CD14-positive monocyte (primary cell): ENCODE results near the gene TMEM184B. TPM values are rescaled to one million over a fixed set of nuclear protein-coding genes. Genes with fewer than 3 reads are reported as not detected.

Experiments
- DNase-seq, 3 donors: peaks; one replicate each; pipeline ENCODE4 v3.0.0-alpha.2; 2011 to 2022
- H2AFZ ChIP-seq: 2 replicates; pipeline ENCODE4 v1.6.0; 2012; ENCODE audit warnings: mild to moderate bottlenecking, low read depth, low read length, inconsistent platforms; ENCODE audit not compliant: insufficient read depth, poor library complexity, severe bottlenecking
- H3K27ac ChIP-seq, 2 donors: 1 replicate in 1 of 2; 2 replicates in 1 of 2; pipeline ENCODE4 v1.5.1; 2012 to 2013; ENCODE audit warnings: low read length in 2 of 2, control low read depth in 1 of 2, inconsistent platforms in 1 of 2, low read depth in 1 of 2, mild to moderate bottlenecking in 1 of 2
- H3K27me3 ChIP-seq, 2 donors: one replicate each; pipeline versions ENCODE4 v1.6.0 to v1.6.1; 2011 to 2013; ENCODE audit warnings: low read length in 2 of 2; ENCODE audit not compliant: control insufficient read depth in 2 of 2, insufficient read depth in 2 of 2
- H3K36me3 ChIP-seq, 2 donors: replicated peaks in 1 of 2; 1 replicate in 1 of 2; 2 replicates in 1 of 2; pipeline versions ENCODE4 v1.5.1 to v1.6.1; 2012 to 2013; ENCODE audit warnings: low read length in 2 of 2, control low read depth in 1 of 2, inconsistent platforms in 1 of 2, mild to moderate bottlenecking in 1 of 2; ENCODE audit not compliant: insufficient read depth in 2 of 2, control insufficient read depth in 1 of 2
- H3K4me1 ChIP-seq, 2 donors: 1 replicate in 1 of 2; 2 replicates in 1 of 2; pipeline versions ENCODE4 v1.5.1 to v1.6.1; 2012 to 2013; ENCODE audit warnings: low read length in 2 of 2, control low read depth in 1 of 2, inconsistent platforms in 1 of 2, mild to moderate bottlenecking in 1 of 2, moderate library complexity in 1 of 2; ENCODE audit not compliant: insufficient read depth in 2 of 2, control insufficient read depth in 1 of 2
- H3K4me2 ChIP-seq: replicated peaks from 2 replicates; pipeline ENCODE3; 2012; ENCODE audit warnings: low read length, moderate library complexity, mild to moderate bottlenecking; ENCODE audit not compliant: poor library complexity, severe bottlenecking; ENCODE audit errors: extremely low read depth
- H3K4me3 ChIP-seq, 3 experiments: fragments of 200-600 bp in 1 of 3; sonication (generic) in 1 of 3; replicated peaks in 1 of 3; 1 replicate in 2 of 3; 2 replicates in 1 of 3; pipeline ENCODE4 v1.5.1; 2011 to 2013; ENCODE audit warnings: low read length in 3 of 3, mild to moderate bottlenecking in 3 of 3, control low read depth in 2 of 3, low read depth in 2 of 3, inconsistent platforms in 1 of 3, moderate library complexity in 1 of 3
- H3K79me2 ChIP-seq: 2 replicates; pipeline ENCODE4 v1.6.0; 2012; ENCODE audit warnings: mild to moderate bottlenecking, control low read depth, inconsistent platforms, low read length, moderate library complexity; ENCODE audit not compliant: insufficient read depth
- H3K9ac ChIP-seq: 2 replicates; pipeline ENCODE4 v1.6.0; 2017; ENCODE audit warnings: low read length, mild to moderate bottlenecking; ENCODE audit not compliant: insufficient read depth, poor library complexity, severe bottlenecking
- H3K9me3 ChIP-seq, 2 donors: replicated peaks in 1 of 2; 1 replicate in 1 of 2; 2 replicates in 1 of 2; pipeline versions ENCODE4 v1.5.1 to v1.6.1; 2012 to 2013; ENCODE audit warnings: low read length in 2 of 2, control low read depth in 1 of 2; ENCODE audit not compliant: control insufficient read depth in 1 of 2, insufficient read depth in 1 of 2
- H4K20me1 ChIP-seq: 2 replicates; pipeline ENCODE4 v1.6.0; 2012; ENCODE audit warnings: mild to moderate bottlenecking, low read length, control low read depth, moderate library complexity; ENCODE audit not compliant: insufficient read depth
- H3K27ac Mint-ChIP-seq, 7 donors: one replicate each; pipeline ENCODE4 v1.8.0; 2020; ENCODE audit warnings: mild to moderate bottlenecking in 7 of 7, mixed read lengths in 7 of 7, moderate library complexity in 6 of 7, inconsistent platforms in 2 of 7
- H3K27me3 Mint-ChIP-seq, 3 donors: one replicate each; pipeline ENCODE4 v1.8.0; 2021 to 2022; ENCODE audit warnings: low read depth in 3 of 3, mild to moderate bottlenecking in 3 of 3, mixed read lengths in 3 of 3, moderate library complexity in 3 of 3, inconsistent platforms in 1 of 3
- H3K36me3 Mint-ChIP-seq, 2 donors: one replicate each; pipeline ENCODE4 v1.8.0; 2020; ENCODE audit warnings: mixed read lengths in 2 of 2, inconsistent platforms in 1 of 2, mild to moderate bottlenecking in 1 of 2
- H3K4me1 Mint-ChIP-seq: one replicate; pipeline ENCODE4 v1.8.0; 2020; ENCODE audit warnings: mild to moderate bottlenecking, mixed read lengths
- H3K4me3 Mint-ChIP-seq, 2 donors: one replicate each; pipeline ENCODE4 v1.8.0; 2020; ENCODE audit warnings: mild to moderate bottlenecking in 2 of 2, mixed read lengths in 2 of 2, moderate library complexity in 1 of 2
- H3K9me3 Mint-ChIP-seq, 7 donors: one replicate each; pipeline ENCODE4 v1.8.0; 2020 to 2022; ENCODE audit warnings: mixed read lengths in 7 of 7, mild to moderate bottlenecking in 6 of 7, moderate library complexity in 6 of 7, inconsistent platforms in 2 of 7
- WGBS: methylation state at CpG from one replicate; pipeline ENCODE4 v1.1.5; 2013; ENCODE audit warnings: missing lambda C conversion rate; ENCODE audit not compliant: insufficient coverage; 5-methylcytosine and 5-hydroxymethylcytosine counted together
- intact Hi-C, 2 donors: fragments of 100-400 bp; cut with micrococcal nuclease; formaldehyde crosslinking; loops; one replicate each; pipeline versions ENCODE4 v1.15.0 to v1.15.1; 2023
- polyA plus RNA-seq, 3 donors: library from polyadenylated mRNA; depleted of rRNA in 1 of 3; unstranded in 2 of 3; stranded (reverse) in 1 of 3; fragments of 300-500 nt in 2 of 3; fragments of >200 nt in 1 of 3; fragmentation: Illumina TruSeq in 2 of 3; gene quantifications; 1 replicate in 2 of 3; 2 replicates in 1 of 3; pipeline ENCODE4 v1.2.3, GENCODE V29; 2012 to 2021
- TF ChIP-seq, protein P1 (sequence below): fragments of 200-600 bp; IDR thresholded peaks from one replicate; pipeline ENCODE4 v1.8.0; 2022; ENCODE audit warnings: antibody characterized with exemption, mild to moderate bottlenecking

The TMEM184B gene
- polyA plus RNA-seq, 3 donors, result 7.4 to 17.7 (median 10.6) TPM

DNA sequence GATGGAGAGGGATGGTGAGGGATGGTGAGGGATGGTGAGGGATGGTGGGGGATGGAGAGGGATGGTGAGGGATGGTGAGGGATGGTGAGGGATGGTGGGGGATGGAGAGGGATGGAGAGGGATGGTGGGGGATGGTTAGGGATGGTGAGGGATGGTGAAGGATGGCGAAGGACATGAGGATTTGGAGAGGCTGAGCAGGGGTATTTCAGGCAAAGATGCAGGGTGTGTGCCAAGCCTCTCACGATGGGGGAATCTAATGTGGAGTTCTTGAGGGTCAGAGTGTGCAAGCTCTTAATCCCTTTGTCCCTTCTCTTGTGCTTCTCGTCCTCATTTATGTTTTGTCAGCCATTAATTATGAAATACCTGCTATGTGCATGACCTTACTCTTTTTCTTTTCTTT lies 83.7 kb downstream of the TMEM184B start:
- Mint-ChIP-seq H3K27ac (no peak overlapping the region), H3K4me1 (peaks cover 23% of the 10 kb centered on the region), H3K4me3 (no peak overlapping the region), H3K36me3 (no peaks in the 10 kb centered on the region), H3K27me3 (peaks cover 0 to 5% (median 3%) of the 10 kb centered on the region in 3 donors), H3K9me3 (peaks cover 0 to 5% (median 0%) of the 10 kb centered on the region in 7 donors)
- intact Hi-C loops, result no loop called here
- no peak overlapping the region for H3K4me2 ChIP-seq
- no peaks in the 10 kb centered on the region for H3K27me3 ChIP-seq
- H3K9me3 ChIP-seq, result no peaks in the 10 kb centered on the region
- H3K27ac ChIP-seq, result no peak overlapping the region
- H2AFZ ChIP-seq, result no peak overlapping the region
- peaks cover 15 to 21% of the 10 kb centered on the region in 2 donors for H3K4me1 ChIP-seq
- no peak overlapping the region for H3K9ac ChIP-seq
- WGBS, result 100% methylated on average over 1 of the region's 3 CpGs
- no peaks in the 10 kb centered on the region for H3K79me2 ChIP-seq
- no peak for DNase-seq
- no peaks in the 10 kb centered on the region for H4K20me1 ChIP-seq
- TF ChIP-seq, protein P1, sequence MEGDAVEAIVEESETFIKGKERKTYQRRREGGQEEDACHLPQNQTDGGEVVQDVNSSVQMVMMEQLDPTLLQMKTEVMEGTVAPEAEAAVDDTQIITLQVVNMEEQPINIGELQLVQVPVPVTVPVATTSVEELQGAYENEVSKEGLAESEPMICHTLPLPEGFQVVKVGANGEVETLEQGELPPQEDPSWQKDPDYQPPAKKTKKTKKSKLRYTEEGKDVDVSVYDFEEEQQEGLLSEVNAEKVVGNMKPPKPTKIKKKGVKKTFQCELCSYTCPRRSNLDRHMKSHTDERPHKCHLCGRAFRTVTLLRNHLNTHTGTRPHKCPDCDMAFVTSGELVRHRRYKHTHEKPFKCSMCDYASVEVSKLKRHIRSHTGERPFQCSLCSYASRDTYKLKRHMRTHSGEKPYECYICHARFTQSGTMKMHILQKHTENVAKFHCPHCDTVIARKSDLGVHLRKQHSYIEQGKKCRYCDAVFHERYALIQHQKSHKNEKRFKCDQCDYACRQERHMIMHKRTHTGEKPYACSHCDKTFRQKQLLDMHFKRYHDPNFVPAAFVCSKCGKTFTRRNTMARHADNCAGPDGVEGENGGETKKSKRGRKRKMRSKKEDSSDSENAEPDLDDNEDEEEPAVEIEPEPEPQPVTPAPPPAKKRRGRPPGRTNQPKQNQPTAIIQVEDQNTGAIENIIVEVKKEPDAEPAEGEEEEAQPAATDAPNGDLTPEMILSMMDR, result no peak
- no peaks in the 10 kb centered on the region for H3K36me3 ChIP-seq
- H3K4me3 ChIP-seq, result no peak overlapping the region

DNA sequence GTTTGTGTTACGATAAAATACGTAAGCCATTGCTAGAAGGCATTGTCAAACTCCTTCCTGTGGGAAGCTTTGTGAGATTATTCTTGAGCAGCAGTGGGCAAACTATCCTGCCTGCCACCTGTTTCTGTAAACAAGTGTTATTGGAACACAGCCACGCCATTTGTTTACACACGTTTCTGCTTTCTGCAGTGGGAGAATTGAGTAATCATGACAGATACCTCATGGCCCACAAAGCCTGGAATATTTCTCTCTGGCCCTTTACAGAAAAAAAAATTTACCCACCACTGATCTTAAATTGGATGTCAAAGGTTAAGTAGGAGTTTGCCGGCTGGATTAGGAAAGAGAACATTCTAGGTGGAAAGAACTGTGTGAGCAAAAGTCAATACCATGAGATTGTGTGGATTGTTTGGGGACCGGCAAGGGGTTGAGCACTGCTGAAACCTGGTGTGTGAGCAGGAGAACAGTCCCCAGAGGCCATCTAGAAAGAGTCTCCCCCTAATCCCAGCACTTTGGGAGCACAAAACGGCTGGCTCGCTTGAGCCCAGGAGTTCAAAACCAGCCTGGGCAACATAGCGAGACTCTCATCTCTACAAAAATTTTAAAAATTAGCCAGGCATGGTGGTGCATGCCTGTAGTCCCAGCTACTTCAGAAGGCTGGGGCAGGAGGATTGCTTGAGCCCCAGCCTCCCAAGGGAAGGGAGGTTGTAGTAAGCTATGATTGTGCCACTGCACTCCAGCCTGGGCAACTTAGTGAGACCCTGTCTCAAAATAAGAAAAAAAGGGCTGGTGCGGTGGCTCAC lies 85.2 kb downstream of the TMEM184B start:
- H3K9me3 Mint-ChIP-seq, result no peaks in the 10 kb centered on the region
- 98% methylated on average over 4 of the region's 10 CpGs for WGBS
- intact Hi-C loops, result no loop called here

More for the DNA sequence above, 85.2 kb downstream of the TMEM184B start:
- TF ChIP-seq, protein P1, result no peak
- H2AFZ ChIP-seq, result no peak overlapping the region
- no peaks in the 10 kb centered on the region for H3K79me2 ChIP-seq
- H3K27me3 ChIP-seq, result no peaks in the 10 kb centered on the region
- DNase-seq, result no peak
- H3K4me3 ChIP-seq, result no peak overlapping the region
- Mint-ChIP-seq H3K4me3 (no peak overlapping the region), H3K27ac (no peak overlapping the region), H3K27me3 (peaks cover 0 to 4% (median 4%) of the 10 kb centered on the region in 3 donors), H3K36me3 (no peaks in the 10 kb centered on the region), H3K4me1 (peaks cover 13% of the 10 kb centered on the region)
- H3K9me3 ChIP-seq, result no peaks in the 10 kb centered on the region
- no peak overlapping the region for H3K9ac ChIP-seq
- H3K36me3 ChIP-seq, result no peaks in the 10 kb centered on the region
- peaks cover under 1 to 6% of the 10 kb centered on the region in 2 donors for H3K4me1 ChIP-seq
- no peaks in the 10 kb centered on the region for H4K20me1 ChIP-seq
- no peak overlapping the region for H3K27ac ChIP-seq
- H3K4me2 ChIP-seq, result no peak overlapping the region
